HG03565 (cell line): ENCODE measurements around the gene NOM1.

ENCODE experiments used
- ATAC-seq: cut with Tn5 transposase; IDR thresholded peaks from one replicate; pipeline ENCODE4 v1.9.1; 2021; ENCODE audit warnings: mild to moderate bottlenecking, moderate library complexity; ENCODE audit not compliant: unreplicated experiment

The NOM1 gene

DNA sequence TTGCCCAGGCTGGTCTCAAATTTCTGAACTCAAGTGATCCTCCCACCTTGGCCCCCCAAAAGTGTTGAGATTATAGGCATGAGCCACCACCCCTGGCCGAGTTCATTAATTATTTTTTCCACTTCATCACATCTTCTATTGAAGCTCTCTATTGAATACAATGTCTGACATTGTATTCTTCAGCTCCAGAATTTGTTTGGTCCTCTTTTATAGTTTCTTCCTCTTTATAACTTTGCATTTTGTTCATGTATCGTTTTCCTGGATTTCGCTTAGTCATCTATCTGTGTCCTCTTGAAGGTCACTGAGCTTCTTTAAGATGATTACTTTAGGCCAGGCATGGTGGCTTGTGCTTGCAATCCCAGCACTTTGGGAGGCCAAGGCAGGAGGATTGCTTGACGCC is 30.2 kb downstream of the NOM1 start:
- no peak for ATAC-seq

DNA sequence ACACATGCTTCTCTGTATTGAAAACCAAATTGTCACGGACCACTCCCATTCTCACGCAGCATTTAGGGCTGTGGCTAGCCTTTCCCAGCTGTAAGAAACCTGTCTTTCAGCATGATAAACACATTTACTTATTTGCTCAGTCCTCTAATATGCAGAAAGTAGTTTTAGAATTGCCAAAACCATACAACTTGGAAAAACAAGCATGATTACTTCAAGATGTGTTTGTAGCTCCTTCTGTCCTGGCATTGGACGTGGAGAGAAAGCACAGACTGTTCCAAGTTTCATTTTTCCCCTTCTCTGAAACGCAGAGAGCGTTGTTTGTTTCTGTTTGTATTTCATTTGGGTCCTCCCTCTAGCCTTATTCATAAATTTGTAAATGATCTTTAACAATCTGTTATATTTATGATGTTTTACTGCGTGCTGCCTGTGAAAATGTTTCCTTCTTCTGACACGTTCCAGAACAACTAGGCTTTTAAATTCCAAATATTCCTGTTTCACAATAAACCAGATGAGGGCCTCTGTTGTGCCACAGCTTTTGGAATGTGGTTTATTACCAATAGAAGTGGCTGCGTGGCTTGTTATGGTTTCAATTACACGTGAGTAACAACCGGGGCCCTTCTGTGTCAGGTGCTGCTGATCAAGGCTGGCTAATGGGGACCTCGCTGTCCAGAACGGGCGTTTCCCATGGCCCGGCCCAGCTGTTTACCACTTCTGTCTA is 34.8 kb downstream of the NOM1 start:
- ATAC-seq = no peak

DNA sequence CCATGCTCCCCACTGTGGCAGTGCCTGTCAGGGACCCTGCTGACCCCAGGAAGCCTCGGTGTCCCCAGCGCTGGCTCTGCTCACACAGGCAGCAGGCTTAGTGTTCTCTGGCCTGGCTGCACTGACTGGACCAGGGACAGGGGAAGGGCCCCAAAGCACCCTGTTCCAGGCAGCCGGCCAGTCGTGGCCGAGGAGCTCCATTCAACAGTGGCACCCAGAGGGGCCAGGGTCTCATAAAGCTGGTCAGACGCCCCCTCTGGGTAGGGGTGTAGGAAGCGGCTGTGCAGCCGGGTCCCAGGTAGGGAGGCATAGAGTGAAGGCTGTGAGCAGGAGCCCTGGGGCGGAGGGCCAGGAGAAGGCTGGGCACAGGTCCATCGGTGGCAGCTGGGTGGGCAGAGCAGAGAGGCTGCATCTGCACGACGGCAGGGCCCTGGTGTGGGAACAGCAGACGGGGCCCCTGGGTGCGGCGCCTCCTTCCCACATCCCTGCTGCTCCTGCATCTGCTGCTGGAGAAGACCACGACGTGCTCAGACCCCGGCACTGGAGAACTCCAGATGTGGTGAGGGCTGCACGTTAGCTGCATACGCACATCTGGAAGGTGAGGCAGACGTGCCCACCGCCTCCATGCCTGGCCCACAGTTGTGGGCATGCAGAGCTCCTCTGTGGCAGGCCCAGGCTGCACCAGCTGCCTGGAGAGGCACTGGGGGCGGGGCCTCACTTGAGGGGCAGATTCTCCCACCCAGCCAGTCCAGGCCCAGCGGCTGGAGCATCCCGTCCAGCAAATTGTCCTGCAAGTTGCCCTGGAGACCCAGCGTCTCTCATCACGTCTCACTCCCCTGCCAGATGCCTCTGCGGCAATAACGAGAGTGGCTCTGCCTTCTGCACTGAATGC is 35.8 kb downstream of the NOM1 start:
- ATAC-seq = no peak

DNA sequence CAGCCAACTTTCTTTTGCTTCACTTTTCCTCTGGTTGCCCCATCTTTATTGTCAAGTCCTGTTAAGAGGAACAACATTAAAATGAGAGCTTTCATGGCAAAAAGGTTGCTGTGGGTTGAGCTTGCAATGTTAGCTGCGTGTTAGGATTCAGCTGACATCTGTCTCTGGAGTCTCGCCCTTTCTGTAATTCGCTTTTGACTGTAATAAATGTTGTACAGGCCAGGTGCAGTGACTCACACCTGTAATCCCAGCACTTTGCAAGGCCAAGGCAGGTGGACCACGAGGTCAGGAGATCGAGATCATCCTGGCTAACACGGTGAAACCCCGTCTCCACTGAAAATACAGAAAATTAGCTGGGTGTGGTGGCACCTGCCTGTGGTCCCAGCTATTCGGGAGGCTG is 36.9 kb downstream of the NOM1 start:
- no peak for ATAC-seq

DNA sequence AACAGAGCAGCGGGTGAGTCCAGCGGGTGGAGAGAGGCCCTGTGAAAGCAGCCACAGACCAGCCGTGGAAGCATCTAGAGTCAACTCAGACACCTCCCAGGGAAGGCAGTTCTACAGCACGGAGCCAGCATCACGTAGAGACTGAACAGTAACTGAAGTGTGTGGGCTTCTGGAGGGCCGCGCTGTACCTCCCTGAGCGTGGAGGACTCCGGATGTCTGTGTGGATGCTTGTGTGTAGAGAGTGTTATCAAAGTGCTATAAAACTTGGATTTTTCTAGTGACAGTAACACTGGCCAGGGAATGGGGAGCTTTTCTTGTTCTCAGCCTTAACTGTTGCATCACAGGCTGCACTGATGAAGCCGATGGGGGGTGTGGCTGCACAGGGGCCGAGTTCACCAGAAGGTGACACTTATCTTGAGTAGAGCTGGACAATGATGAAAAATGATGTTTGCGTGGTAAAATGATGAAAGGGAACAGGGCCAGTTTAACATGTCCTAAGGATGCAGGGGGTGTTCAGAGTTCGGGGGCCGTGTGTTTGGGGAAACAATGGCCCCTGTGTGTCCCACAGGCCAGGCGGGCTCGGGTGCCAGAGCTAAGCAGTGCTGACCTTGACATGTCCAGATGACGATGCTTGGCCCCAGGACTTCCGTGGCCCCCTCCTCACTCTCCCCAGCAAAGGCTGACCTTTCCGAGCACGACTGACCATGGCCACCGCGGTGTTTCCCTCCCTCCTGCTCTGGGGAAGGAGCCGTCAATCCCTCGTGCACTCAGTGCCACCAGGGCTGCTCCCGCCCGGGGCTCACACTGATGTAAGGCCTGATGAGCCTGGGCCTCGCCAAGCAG is 39.1 kb downstream of the NOM1 start:
- ATAC-seq = no peak

DNA sequence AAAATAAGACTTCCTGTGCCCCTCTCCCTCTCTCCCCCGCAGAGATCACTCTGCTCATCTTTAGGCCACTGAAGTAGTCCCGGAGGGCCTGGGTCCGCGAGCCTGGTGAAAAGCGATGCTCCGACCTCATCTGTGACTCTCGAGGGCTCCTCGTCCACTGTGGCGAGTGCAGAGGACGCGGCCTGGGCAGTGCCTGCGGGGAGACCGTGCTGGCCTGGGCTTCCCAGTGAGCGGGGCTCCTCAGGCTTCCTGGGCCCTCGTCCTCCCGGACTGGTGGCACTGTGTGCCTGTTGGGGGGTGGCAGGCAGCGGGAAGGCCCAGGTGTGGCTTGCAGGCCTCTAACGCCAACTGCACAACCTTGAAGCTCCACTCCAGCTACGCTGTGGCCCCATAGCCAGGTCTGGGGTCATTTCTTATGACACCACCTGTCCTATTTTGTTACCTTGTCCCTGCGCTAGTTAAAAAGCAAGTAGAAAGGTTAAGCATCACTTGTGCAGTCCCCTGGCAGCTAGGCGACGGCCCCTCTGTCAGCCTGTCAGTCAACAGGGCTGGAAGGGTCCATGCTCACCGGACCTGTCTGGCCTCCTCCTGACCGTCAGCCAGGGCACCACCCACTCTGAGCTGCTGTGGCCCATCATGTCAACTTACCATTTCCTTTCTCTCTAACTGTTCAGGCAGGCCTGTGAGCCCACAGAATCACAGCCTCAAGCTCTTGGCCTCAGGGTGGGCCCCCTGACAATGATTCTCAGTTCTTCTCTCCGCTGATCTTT is 40.4 kb downstream of the NOM1 start:
- ATAC-seq = no peak

DNA sequence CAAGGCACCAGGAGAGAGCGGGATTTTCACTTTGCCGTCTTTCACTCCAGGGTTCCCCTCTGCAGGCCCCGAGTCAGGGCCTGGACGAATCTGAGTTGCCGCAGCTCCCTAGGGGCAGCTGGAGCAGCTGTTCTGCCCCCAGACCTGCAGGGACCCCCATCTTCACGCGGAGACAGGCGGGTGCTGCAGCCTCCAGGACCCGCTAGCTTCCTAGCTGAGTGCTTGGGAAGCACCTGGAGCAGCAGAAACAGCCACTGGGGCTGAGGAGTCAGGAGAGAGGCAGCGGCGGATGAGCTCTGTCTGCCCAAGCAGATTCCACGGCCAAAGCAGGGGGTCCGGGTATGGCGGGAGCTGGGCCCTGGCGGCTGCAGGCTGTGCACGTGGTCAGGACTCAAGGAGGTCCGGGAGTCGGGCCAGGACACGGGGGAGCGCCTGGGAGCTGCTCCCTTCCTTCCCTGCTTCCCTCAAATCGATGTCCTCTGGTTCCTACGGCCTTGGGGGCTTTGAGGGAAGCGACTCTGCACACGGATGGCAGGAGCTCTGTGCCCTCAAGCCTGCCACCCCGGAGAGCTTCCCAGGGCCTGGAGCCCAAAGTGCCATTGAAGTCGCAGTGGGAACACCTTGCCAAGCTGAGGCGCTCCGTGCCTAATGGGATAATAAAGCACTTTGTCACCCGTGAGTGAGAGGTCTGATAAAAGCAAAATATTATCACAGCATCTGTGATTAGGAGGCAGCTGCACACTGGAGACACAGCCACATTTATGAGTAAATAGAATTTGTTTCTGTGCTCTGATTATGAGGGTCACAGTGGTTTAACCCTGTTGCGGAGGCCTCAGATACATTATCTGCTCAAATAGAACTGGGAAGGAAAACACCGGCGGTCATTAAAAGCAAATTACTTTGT is 43.8 kb downstream of the NOM1 start:
- no peak for ATAC-seq

DNA sequence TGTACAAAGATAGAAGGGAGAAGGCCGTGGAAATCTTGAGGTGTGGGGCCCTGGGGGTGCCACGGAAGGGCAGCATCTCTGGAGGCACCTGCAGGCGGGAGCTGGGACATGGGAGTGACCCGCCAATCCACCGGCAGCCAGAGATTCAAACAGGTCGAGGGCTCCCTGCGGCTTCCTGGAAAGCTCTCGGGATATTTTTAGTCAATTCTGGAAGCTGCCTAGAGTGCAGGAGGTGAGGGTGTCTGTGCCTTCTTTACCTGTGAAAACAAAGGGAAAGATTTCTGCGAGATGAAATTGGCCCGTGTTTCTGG is 44.4 kb downstream of the NOM1 start:
- no peak for ATAC-seq

DNA sequence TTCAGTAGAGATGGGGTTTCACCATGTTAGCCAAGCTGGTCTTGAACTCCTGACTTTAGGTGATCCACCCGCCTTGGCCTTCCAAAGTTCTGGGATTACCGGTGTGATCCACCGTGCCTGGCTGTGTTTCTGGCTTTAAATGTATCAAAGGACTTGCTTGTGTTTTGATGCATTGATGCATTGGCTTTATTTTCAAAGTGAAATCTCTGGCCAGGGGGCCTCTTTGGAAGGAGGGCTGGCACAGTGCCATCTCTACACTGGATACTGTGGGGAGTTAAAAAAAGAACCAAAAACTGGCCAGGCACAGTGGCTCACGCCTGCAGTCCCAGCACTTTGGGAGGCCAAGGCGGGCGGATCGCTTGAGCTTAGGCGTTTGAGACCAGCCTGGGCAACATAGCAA is 44.9 kb downstream of the NOM1 start:
- ATAC-seq = no peak

DNA sequence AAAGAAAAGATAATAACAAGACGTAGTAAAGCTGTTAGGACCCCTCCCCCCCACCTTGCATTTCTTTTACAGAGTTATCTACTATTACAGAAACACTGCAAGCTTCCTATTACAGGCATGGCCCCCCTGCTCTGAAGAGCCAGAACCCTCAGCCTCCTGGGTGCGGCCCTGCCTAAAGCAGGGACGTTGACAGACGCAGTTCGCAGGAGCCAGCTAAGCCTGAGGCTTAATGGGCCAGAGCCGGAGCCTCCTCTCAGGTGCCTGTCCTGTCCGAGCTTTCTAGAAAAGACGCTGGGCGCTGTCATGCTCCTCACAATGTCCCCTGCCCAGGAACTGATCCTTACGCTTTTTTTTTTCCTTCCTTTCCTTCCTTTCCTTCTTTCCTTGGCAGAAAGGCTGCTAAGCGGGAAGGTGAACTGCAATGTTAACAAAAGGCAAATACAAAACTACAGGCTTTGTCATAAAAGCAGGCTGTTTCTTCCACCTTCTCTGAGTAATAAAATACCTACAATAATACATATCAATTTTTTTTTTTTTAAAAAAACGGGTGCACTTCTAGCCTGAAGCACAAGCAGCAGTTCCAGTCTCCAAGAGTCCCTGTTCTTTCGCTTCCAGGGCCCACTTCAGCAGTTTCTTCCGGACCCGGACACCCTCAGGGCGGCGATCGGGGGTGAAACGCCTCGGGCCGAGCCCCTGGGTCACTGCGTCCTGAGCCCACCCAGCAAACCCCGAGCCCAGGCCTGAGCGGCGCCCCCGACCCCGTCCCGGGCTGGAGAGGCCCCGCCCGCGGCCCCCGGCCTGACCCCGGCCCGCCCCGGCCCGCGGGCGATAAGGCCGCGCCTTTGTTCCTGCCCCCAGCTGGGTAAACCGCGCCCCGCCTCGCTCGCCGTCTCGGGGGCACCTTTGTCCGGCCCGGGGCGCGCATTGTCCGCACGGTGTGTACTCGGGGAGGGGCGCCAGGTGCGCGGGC is 49.8 kb downstream of the NOM1 start:
- ATAC-seq = no peak

DNA sequence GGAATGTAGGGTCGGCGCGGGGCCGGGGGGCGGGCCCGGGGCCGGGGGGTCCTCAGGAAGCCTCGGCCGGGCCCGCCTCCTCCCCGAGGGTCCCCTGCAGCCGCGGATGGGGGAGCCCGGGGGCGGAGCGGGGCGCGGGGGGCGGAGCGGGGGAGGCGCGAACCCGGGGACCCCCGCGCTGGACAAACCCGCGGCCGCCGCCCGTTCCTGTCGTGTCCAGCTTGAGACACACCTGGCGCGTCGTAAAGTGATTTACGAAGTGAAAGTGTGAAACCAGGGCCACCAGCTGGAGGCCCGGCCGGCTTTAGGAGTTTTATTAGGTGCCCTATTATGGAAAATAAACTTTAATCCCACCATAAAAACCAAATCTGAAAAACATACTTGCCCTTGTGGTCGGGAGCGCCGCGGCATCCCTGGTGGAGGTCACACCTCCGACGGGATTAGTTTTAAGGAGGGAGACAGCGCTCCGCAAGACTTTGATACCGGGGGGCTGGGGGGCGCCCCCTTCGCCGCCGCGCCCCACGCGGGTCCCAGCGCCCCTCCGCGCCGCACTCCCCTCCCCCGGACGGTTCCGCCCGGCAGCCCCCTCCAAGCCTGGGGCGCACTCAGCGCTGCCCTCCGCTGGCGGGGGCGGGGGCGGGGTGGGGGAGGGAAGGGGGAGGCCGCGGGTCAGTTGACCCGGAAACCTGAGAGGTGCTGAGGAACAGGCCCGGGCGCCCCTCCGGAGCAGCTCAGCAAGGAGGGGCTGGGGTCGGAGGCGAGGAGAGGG is 50.6 kb downstream of the NOM1 start:
- ATAC-seq = no peak

DNA sequence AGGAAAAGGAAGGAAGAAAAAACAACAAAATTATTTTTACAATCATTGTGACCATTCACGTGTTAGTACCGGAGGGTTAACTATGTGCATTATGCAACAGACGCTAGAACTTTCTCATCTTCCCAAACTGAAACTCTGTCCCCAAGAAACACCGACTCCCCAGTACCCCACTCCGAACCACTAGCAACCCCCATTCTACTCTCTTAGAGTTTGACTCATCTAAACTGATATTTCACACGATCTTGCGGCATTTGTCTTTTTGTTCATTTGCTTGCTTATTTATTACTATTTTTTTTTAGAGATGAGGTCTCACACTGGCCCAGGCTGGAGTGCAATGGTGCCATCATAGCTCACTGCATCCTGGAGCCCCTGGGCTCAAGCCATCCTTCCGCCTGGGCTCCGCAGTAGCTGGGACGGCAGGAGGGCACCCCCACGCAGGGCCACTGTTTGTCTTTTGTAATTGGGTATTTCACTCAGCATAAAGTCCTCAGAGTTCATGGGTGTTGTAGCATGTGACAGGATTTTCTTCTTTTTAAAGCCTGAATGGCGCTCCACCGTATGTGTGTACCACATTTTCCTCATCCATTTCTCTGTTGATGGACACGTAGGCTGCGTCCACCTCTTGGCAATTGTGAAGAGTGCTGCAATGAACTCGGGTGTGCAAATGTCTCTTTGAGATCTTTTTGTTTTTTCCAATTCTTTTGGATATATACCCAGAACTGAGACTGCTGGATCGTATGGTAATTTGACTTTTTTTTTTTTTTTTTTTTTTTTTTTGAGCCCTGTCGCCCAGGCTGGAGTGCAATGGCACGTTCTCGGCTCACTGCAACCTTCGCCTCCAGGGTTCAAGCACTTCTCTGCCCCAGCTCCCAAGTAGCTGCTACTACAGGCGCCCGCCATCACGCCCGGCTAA is 51.5 kb downstream of the NOM1 start:
- no peak for ATAC-seq

DNA sequence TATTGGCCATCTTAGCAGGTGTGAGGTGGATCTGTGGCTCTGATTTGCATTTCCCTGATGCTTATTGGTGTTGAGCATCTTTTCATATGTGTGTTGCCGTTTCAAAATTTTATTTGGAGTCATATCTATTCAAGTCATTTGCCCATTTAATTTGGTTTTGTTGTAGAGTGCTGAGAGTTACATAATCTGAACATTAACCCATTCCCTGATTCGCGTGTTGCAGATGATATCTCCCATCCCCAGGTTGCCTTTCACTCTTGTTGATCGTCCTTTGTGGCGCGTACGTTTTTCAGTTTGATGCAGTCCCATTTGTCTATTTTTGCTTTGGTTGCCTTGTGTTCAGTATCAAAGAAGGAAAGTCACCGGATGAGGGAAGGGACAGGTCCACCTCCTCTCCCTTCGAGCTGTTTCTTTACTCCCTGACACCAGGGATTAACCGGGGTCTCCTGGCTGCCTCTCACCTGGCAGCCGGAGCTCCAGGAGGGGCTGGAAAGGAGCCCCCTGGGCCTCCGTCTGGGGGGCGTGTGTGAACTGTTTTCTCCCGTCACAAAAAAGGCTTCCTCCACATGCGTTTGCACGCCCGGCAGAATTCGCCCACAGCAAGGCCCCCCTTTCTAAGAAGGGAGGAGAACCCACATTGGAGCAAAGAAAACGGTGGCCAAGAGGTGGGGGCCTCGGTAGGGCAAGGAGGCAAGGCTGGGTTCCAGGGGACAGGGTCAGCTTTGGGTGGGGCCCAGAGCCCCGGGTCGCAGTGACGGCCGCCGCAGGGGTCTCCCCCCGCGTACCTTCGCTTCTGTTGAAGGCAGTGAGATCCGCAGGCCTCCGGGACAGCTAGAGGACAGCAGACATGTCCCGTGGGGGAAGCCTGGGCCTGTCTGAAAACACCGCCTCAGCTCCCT is 52.7 kb downstream of the NOM1 start:
- no peak for ATAC-seq

DNA sequence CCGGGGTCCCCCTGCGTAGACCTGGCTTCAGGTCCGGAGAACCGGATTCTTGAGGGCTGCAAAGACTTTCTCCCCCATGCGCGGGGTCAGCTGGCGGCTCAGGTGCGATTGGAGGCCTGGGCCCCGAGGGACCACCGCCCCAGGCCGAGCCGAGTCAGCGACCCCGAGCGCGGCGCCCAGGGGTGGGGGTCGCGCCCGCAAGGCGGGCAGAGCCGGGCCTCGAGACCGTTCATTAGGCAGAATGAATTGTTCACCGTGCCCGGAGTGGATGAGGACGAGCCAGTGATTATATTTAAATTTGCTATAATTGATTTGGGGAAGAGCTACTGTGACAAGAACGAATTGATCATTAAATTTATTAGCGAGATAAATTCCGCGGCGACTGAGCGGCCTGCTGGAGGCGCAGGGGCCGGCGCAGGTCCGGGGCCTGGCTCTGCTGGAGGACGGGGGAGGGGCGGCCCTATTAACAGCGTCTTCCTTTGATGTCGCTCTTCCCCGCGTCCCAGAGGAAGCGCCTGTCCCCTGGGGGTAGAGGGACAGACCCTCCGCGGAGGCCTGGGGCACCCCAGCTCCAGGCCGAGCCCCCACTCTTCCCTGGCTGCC is 53.4 kb downstream of the NOM1 start:
- ATAC-seq = no peak

DNA sequence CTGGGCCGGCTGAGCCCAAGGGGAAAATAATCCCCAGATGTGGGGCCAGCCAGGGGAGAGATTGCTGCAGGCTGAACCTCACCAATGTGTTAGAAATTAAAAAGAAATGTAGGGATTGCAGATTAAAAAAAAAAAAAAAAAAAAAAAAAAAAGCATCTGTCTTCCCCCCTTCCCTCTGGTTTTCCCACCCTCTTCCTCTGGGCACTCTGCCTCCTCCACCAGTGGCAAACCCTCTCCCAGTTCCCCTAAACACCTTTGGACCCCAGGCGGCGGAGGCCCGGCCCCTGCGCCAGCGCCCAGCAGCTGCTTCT is 53.9 kb downstream of the NOM1 start:
- ATAC-seq = no peak
